HEK293 (cell line): Measurements from ENCODE around the gene IBA57.

Experiments used
- CTCF ChIA-PET: fragments of 350-600 bp; formaldehyde crosslinking; extraction: SDS; loops from one replicate; lab custom pipeline; 2021; ENCODE audit warnings: antibody characterized with exemption; lab: Yijun Ruan, JAX
- POLR2A ChIA-PET: fragments of 300-600 bp; formaldehyde crosslinking; extraction: SDS; loops from one replicate; lab custom pipeline; 2020; ENCODE audit warnings: antibody characterized with exemption, inconsistent platforms; lab: Yijun Ruan, JAX
- H3K27ac ChIP-seq: fragments of 200-500 bp; sonication (Bioruptor generic); 2 replicates; pipeline ENCODE4 v1.5.1; 2014; ENCODE audit warnings: low read depth, low read length, control low read depth, inconsistent platforms; ENCODE audit errors: extremely low read depth
- H3K36me3 ChIP-seq, 2 experiments: fragments of 200-500 bp in 1 of 2; sonication (Bioruptor generic) in 1 of 2; 1 replicate in 1 of 2; 2 replicates in 1 of 2; pipeline ENCODE4 v1.5.1; 2014 to 2017; ENCODE audit warnings: inconsistent platforms in 2 of 2, low read length in 2 of 2; ENCODE audit not compliant: control insufficient read depth in 2 of 2, insufficient read depth in 1 of 2
- H3K4me1 ChIP-seq: fragments of 200-500 bp; sonication (Bioruptor generic); 2 replicates; pipeline ENCODE4 v1.5.1; 2014; ENCODE audit warnings: mild to moderate bottlenecking, low read length, inconsistent platforms; ENCODE audit not compliant: control insufficient read depth, insufficient read depth
- H3K4me3 ChIP-seq: 2 replicates; pipeline ENCODE4 v1.5.1; 2011; ENCODE audit warnings: low read depth, mild to moderate bottlenecking, control low read depth, low read length, moderate library complexity
- H3K9me3 ChIP-seq: fragments of 200-500 bp; sonication (Bioruptor generic); 2 replicates; pipeline ENCODE4 v1.5.1; 2014; ENCODE audit warnings: low read depth, low read length, inconsistent platforms; ENCODE audit not compliant: control insufficient read depth, insufficient read depth
- KLF16 ChIP-seq: fragments of 450-650 bp; formaldehyde crosslinking; IDR thresholded peaks from 2 replicates; pipeline ENCODE4 v1.5.1; 2017; ENCODE audit warnings: missing biosample characterization, missing genetic modification characterization
- KLF9 ChIP-seq: fragments of 450-650 bp; formaldehyde crosslinking; IDR thresholded peaks from 2 replicates; pipeline ENCODE4 v1.5.1; 2016; ENCODE audit warnings: missing biosample characterization, missing genetic modification characterization, low read depth
- PBX3 ChIP-seq: sonication (generic); formaldehyde crosslinking; IDR thresholded peaks from 2 replicates; pipeline ENCODE4 v1.8.1; 2022; ENCODE audit warnings: mild to moderate bottlenecking, moderate library complexity, missing genetic modification reagents
- PRDM6 ChIP-seq: fragments of 450-650 bp; formaldehyde crosslinking; IDR thresholded peaks from 2 replicates; pipeline ENCODE4 v1.5.1; 2017; ENCODE audit warnings: missing biosample characterization, missing genetic modification characterization
- ZBTB20 ChIP-seq: fragments of 450-650 bp; formaldehyde crosslinking; IDR thresholded peaks from 2 replicates; pipeline ENCODE4 v1.5.1; 2016; ENCODE audit warnings: missing biosample characterization, missing genetic modification characterization
- ZBTB7A ChIP-seq: fragments of 450-650 bp; formaldehyde crosslinking; IDR thresholded peaks from 2 replicates; pipeline ENCODE4 v1.5.1; 2016; ENCODE audit warnings: low read depth, missing biosample characterization, missing genetic modification characterization
- ZBTB8A ChIP-seq: fragments of 450-650 bp; formaldehyde crosslinking; IDR thresholded peaks from 2 replicates; pipeline ENCODE4 v1.5.1; 2016; ENCODE audit warnings: missing biosample characterization, missing genetic modification characterization
- ZFHX2 ChIP-seq: fragments of 450-650 bp; formaldehyde crosslinking; conservative IDR thresholded peaks from 2 replicates; pipeline ENCODE4 v1.5.1; 2016; ENCODE audit warnings: missing biosample characterization, missing genetic modification characterization
- ZFP37 ChIP-seq: fragments of 450-650 bp; formaldehyde crosslinking; IDR thresholded peaks from 2 replicates; pipeline ENCODE4 v1.5.1; 2016; ENCODE audit warnings: missing biosample characterization, missing genetic modification characterization
- ZNF112 ChIP-seq: fragments of 450-650 bp; formaldehyde crosslinking; IDR thresholded peaks from 2 replicates; pipeline ENCODE4 v1.5.0; 2017; ENCODE audit warnings: missing biosample characterization, missing genetic modification characterization
- ZNF146 ChIP-seq: fragments of 450-650 bp; formaldehyde crosslinking; IDR thresholded peaks from 2 replicates; pipeline ENCODE4 v1.5.1; 2016; ENCODE audit warnings: missing biosample characterization, missing genetic modification characterization
- ZNF175 ChIP-seq: fragments of 450-650 bp; formaldehyde crosslinking; IDR thresholded peaks from 2 replicates; pipeline ENCODE4 v1.5.1; 2016; ENCODE audit warnings: missing biosample characterization, missing genetic modification characterization
- ZNF18 ChIP-seq: fragments of 450-650 bp; formaldehyde crosslinking; IDR thresholded peaks from 2 replicates; pipeline ENCODE4 v1.5.1; 2016; ENCODE audit warnings: missing biosample characterization, missing genetic modification characterization
- ZNF26 ChIP-seq: fragments of 450-650 bp; formaldehyde crosslinking; IDR thresholded peaks from 2 replicates; pipeline ENCODE4 v1.5.1; 2016; ENCODE audit warnings: missing biosample characterization, missing genetic modification characterization
- ZNF350 ChIP-seq: fragments of 450-650 bp; formaldehyde crosslinking; IDR thresholded peaks from 2 replicates; pipeline ENCODE4 v1.5.0; 2017; ENCODE audit warnings: missing biosample characterization, mild to moderate bottlenecking, missing genetic modification characterization
- ZNF362 ChIP-seq: fragments of 450-650 bp; formaldehyde crosslinking; IDR thresholded peaks from 2 replicates; pipeline ENCODE4 v1.5.1; 2016; ENCODE audit warnings: missing biosample characterization, missing genetic modification characterization
- ZNF423 ChIP-seq: fragments of 450-650 bp; formaldehyde crosslinking; IDR thresholded peaks from 2 replicates; pipeline ENCODE4 v1.5.1; 2016; ENCODE audit warnings: missing biosample characterization, missing genetic modification characterization
- ZNF501 ChIP-seq: fragments of 450-650 bp; formaldehyde crosslinking; IDR thresholded peaks from 2 replicates; pipeline ENCODE4 v1.5.1; 2016; ENCODE audit warnings: missing biosample characterization, missing genetic modification characterization
- ZNF623 ChIP-seq: fragments of 450-650 bp; formaldehyde crosslinking; IDR thresholded peaks from 2 replicates; pipeline ENCODE4 v1.5.1; 2016; ENCODE audit warnings: missing biosample characterization, missing genetic modification characterization
- ZNF664 ChIP-seq: fragments of 450-650 bp; formaldehyde crosslinking; IDR thresholded peaks from 2 replicates; pipeline ENCODE4 v1.5.1; 2016; ENCODE audit warnings: missing biosample characterization, missing genetic modification characterization
- ZNF692 ChIP-seq: fragments of 450-650 bp; formaldehyde crosslinking; IDR thresholded peaks from 2 replicates; pipeline ENCODE4 v1.5.1; 2016; ENCODE audit warnings: missing biosample characterization, missing genetic modification characterization
- ZNF704 ChIP-seq: fragments of 450-650 bp; formaldehyde crosslinking; IDR thresholded peaks from 2 replicates; pipeline ENCODE4 v1.5.1; 2016; ENCODE audit warnings: missing biosample characterization, missing genetic modification characterization
- ZSCAN16 ChIP-seq: fragments of 450-650 bp; formaldehyde crosslinking; IDR thresholded peaks from 2 replicates; pipeline ENCODE4 v1.5.1; 2016; ENCODE audit warnings: missing biosample characterization, missing genetic modification characterization
- ZXDB ChIP-seq: fragments of 450-650 bp; formaldehyde crosslinking; IDR thresholded peaks from 2 replicates; pipeline ENCODE4 v1.5.1; 2016; ENCODE audit warnings: missing biosample characterization, missing genetic modification characterization

The IBA57 gene

GRCh38 chr1:228217551-228218344, 52.1 kb downstream of the IBA57 start:
- POLR2A ChIA-PET, result no interaction called here
- H3K36me3 ChIP-seq, result peaks cover 3 to 22% of the 10 kb centered on the region in 2 experiments; a peak in 2 of 3 replicates
- no peaks in the 10 kb centered on the region for H3K4me1 ChIP-seq
- CTCF ChIA-PET, result interaction anchor here (0.7 to 1.4 kb wide), 3 partner anchors 9 to 81 kb away, joined by 4 to 7 read pairs (median 4); partner anchors contain the start of gene IBA57
- H3K9me3 ChIP-seq, result no peaks in the 10 kb centered on the region
- TF ChIP-seq ZBTB7A (tag by site-specific recombination), result no peak
- no peak for TF ChIP-seq ZFP37 (tag by site-specific recombination)
- no peak for TF ChIP-seq KLF16
- no peak for TF ChIP-seq PRDM6 (tag by site-specific recombination)
- TF ChIP-seq ZNF350 (tag by site-specific recombination), result no peak
- TF ChIP-seq ZNF423 (tag by site-specific recombination), result no peak
- no peak for TF ChIP-seq ZNF18 (tag by site-specific recombination)
- no peak for TF ChIP-seq PBX3 (CRISPR knock-in tag)
- TF ChIP-seq ZBTB20 (tag by site-specific recombination), result no peak
- TF ChIP-seq ZNF501 (tag by site-specific recombination), result no peak
- no peak for TF ChIP-seq ZNF26 (tag by site-specific recombination)
- no peak for TF ChIP-seq ZFHX2 (tag by site-specific recombination)
- no peak for TF ChIP-seq ZNF664 (tag by site-specific recombination)
- TF ChIP-seq, all 188 proteins: peak for 0
- Histone ChIP-seq H3K4me3 (no peak overlapping the region), H3K27ac (no peak overlapping the region)

GRCh38 chr1:228218513-228219244, 53.1 kb downstream of the IBA57 start:
- ChIA-PET POLR2A (no interaction called here), CTCF (interaction anchor here (0.6 to 1.4 kb wide), 3 partner anchors 53 to 215 kb away, joined by 3 to 5 read pairs (median 4); partner anchors contain the start of gene IBA57)
- Histone ChIP-seq H3K36me3 (peaks cover 3 to 22% of the 10 kb centered on the region in 2 experiments; a peak in 2 of 3 replicates), H3K9me3 (no peaks in the 10 kb centered on the region), H3K27ac (no peak overlapping the region), H3K4me1 (no peaks in the 10 kb centered on the region), H3K4me3 (no peak overlapping the region)
- no peak for TF ChIP-seq ZNF146 (tag by site-specific recombination)
- no peak for TF ChIP-seq ZNF692
- no peak for TF ChIP-seq ZNF704 (tag by site-specific recombination)
- TF ChIP-seq ZSCAN16 (tag by site-specific recombination), result no peak
- TF ChIP-seq ZNF112, result no peak
- no peak for TF ChIP-seq ZNF623 (tag by site-specific recombination)
- TF ChIP-seq ZXDB, result no peak
- TF ChIP-seq ZNF423 (tag by site-specific recombination), result no peak
- no peak for TF ChIP-seq ZNF362
- no peak for TF ChIP-seq ZNF175 (tag by site-specific recombination)
- no peak for TF ChIP-seq KLF9 (tag by site-specific recombination)
- no peak for TF ChIP-seq ZBTB8A (tag by site-specific recombination)
